ENCODE measurements around the gene RABL2A.
"Not testable (repeated sequence)": the region's sequence is repeated elsewhere in the genome, so short reads cannot be mapped to it uniquely, and the experiment has no call there.

The RABL2A gene

DNA sequence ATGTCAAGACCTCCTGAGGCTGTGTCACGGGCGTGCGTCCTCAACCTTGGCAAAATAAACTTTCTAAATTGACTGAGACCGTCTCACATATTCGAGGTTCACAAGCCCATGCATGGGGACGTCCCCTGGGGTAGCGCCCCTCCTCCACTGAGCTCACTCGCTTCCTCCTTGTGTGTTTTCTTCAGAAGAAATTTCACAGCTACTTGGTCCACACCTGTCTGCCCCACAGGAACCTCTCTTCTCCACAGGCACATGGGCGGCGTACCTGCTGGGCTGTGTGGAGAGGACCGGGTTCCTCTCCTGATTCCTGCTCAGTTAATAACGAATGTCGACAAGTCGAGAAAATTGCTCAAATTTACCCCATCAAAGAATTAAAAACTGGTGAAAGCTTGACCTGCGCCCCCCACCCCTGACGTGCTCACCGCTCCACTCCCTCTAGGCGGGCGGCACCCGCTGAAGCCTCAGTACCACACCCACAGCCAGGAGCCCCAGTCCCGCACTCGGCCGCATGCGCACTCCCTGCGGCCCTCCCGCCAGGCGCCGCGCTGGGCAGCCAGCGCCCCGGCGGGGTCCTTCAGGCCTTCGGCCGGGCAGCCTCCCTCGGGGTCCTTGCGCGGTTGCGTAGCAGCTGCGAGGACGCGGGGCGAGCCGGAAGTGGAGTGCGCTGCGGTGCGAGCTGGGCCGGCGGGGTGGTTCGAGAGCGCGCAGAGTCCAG, at the start of gene RABL2A:
TSS of gene RABL2A (plus strand) at position 651 of the 715 bp plus-strand sequence. CDS start 1,341 bp downstream, outside the sequence.
- DNase-seq: peak; percentile 91

DNA sequence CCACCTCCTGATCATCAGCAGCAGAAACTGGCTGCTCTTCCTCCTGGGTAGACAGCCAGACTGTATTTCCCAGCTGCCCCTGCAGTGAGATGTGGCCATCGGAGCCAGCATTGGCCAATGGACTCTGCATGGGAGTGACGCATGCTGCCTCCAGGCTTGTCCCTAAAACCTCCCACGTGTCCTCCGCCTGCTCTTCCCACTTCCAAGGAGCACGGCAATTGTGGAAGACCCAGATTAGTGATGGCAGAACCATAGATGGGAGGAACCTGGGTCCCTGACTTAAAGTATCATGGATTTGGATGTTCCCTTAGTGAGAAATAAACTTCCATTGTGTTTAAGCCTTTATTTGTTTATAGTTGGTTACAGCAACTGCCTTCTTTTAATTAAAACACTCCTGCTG, 48.6 kb upstream of the RABL2A start:
- not testable (repeated sequence) for DNase-seq

DNA sequence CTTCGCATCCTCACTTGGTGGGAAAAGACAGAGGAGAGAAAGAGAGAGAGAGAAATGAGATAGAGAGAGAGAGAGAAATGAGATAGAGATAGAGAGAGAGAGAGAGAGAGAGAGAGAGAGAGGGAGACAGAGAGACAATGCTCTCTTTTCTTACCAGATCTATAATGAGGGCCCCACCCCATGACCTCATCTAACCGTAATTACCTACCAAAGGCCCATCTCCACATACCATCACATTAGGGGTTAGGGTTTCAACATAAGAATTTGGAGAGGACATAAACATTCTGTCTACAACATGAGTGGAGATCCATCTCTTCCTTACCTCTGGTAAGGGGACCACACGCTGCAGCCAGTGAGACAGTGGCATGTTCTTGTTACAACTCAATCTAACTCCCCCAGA, 44.6 kb upstream of the RABL2A start:
- DNase-seq: peak; percentile 8

DNA sequence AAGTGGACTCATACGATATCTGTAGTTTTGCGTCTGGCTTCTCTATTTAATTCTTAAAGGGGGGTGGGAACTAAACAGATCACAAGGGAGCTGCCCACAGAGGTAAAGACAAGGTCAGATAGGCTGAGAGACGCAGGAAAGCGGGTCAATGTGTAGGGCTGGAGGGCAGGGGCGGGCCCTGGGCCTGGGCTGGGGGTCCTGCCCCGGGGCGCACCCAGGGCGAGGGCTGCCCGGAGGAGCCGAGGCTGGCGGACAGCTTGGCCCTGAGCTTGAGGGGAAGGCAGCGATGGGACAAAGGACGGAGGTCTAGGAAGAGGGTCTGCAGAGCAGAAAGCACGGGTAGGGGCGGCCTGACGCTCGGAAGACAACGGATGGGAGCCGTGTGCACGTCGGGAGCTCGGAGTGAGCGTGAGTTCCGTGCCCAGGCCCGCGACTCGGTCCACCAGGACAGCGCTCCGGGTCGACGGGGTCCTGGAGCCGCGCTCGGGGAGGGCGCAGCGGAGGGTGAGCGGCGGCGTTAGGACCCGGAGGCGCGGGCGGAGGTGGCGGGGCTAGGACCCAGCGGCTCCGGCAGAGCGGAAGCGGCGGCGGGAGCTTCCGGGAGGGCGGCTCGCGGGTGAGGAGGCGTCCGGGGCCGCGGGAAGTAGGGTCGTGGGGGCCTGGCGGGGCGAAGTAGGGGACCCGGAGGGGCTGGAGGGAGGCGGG, 43.4 kb upstream of the RABL2A start:
- peak; percentile 96 for DNase-seq

DNA sequence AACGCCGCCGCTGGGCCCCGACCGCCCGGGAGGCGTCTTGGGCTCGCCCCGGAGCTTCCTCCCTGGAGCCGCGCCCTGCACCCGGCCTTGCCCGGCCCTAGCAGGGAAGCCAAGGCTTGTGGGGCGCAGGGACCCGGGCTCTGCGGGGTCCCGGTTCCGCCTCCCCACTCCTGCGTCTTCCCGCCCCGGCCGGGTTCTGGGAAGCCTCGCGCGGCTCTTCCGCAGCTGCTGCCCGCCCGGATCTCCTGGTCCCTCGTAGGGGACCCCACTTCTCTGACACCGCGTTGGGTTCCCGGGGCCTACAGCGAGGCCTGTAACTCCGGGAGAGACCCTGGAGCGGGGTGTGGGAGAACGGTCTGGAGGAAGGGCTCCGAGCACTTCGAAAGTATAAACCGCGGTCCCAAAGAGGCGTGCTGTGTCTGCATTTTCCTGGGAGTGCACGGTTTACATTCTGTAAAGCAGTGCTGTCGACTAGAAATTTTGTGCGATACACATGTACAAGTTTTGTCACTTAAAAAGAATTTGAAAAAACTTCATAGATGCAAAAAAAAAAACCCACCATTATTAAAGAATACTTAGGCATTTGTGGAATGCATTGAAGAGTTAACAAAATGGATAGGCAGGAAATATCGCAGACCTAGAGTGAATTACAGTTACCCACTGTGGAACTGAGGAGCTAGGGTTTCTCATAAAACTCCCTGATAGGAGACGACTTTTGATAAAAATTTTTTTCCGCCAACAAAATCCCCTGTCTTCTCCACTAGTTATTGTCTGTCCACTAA, 42.6 kb upstream of the RABL2A start:
- peak; percentile 30 for DNase-seq

DNA sequence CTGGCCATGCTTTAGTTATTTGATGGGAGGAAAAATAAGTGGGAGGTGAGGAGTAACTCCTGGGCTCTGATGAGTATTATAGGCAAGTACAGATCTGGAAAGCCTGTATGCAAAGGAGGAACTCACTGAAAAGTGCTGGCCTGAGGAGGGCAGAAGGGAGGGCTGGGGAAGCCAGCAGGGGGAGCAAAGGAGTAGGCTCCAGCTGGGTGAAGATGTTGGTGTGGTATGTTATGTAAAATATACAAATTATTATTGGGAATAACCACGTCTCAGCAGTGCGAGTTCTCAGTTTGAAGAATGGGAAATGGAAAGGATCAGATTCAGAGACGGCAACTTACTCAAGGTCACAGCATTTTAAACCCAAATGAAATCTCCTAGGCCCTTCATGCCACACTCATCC, 39.9 kb upstream of the RABL2A start:
- DNase-seq: peak; percentile 60

DNA sequence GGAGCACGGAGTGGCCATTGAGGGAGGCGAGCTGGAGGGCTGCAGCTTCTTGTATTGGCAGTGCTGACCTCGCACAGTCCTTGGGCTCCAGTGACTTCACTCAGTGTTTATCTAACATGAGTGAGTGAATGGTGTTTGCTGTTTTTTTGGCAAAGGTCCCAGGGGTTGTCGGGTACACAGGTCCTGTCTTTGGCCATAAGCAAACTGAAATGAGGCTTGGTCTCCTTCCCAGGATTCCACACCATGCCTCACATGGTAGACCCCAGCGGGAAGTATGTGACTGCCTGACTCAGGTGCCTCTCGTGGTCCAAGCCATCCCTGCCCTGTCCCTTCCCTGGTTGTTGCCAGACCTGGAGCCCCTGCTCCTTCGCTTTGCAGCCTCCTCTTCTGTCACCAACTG, 37.5 kb upstream of the RABL2A start:
- not testable (repeated sequence) for DNase-seq

DNA sequence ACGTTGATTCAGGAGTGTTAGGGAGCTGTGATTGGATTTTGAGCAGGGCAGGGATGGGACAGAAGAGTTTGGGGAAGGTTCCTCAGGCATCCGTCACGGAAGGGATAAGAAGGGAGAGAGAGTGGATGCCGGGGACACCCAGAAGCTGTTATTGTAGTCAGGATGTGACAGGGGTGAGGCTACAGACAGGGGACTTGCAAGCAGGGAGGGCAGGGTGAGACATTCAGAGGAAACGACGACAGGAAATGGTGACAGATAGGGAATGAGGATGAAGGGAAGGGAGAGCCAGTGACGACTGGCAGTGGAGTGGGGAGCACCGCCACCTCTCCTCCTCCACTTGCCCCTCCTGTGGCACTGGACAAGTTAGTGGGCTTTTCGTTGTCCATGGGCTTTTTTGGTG, 35.1 kb upstream of the RABL2A start:
- not testable (repeated sequence) for DNase-seq

DNA sequence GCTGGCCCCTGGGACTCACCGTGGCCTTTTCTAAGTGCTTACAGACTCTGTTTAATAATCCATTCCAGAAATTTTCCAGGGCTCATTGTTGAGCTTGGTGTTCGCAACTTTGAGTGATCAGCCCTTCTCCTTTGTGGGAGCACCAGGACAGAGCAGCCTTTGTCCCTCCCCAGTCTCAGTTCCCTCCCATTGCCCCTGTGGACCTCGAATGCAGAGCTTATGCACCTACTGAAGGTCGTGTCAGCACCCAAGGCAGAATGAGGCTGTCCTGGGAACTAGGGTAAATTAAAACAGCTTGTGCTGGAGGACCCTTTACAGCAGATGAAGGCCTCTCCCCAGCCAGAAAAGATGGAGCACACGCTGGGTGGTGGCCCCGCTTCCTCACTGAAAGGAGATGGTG, 33.8 kb upstream of the RABL2A start:
- DNase-seq: peak; percentile 12

DNA sequence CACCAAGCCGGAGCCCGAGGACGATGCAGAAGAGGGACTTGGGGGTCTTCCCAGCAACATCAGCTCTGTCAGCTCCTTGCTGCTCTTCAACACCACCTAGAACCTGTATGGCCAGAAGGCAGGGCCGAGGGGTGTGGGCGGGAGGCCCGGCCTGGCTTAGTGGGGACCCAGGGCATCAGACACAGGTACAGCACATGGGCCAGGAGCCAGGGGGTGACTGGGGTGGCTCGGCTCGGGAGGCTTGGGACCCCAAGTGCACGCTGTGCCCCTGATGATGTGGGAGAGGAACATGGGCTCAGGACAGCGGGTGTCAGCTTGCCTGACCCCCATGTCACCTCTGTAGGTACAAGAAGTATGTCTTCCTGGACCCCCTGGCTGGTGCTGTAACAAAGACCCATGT, 31.3 kb upstream of the RABL2A start:
- not testable (repeated sequence) for DNase-seq

DNA sequence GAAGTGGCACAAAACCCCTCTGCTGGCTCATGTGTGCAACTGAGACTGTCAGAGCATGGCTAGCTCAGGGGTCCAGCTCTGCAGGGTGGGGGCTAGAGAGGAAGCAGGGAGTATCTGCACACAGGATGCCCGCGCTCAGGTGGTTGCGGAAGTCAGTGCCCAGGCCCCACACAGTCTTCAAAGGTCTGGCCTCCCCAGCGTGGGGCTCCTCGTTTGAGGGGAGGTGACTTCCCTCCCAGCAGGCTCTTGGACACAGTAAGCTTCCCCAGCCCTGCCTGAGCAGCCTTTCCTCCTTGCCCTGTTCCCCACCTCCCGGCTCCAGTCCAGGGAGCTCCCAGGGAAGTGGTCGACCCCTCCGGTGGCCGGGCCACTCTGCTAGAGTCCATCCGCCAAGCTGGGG, 29.9 kb upstream of the RABL2A start:
- DNase-seq: not testable (repeated sequence)

DNA sequence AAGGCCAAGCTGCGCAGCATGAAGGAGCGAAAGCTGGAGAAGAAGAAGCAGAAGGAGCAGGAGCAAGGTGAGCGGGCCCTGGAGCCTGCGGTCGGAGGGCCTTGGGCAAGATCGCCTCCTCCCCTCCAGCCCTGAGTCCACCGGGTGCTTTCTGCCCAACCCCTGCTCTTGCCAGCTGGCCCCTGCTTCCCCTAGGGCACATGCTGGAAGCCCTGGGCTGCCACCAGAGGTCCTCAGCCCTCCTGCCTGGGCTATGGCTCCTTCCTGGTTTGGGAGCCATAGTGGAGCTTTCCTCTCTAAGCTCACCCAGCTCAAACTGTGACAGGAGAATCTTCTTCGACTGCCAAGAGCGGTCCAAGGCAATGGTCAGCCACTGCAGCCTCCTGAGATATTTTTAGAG, 29.5 kb upstream of the RABL2A start:
- DNase-seq: not testable (repeated sequence)

DNA sequence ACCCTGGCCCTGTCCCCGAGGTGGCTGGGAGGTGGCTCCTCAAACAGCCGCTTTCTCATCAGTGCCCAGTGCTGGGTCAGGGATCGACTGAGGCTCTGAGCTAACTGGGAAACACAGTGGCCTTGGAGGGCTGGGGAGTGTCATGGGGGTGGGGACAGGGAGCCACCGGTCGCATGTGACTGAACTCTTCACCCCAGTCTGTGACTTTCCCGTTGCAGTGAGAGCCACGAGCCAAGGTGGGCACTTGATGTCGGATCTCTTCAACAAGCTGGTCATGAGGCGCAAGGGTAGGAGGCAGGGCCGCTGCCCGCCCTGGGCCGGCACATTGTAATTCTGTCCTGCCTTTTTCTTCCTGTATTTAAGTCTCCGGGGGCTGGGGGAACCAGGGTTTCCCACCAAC, 28.9 kb upstream of the RABL2A start:
- not testable (repeated sequence) for DNase-seq

DNA sequence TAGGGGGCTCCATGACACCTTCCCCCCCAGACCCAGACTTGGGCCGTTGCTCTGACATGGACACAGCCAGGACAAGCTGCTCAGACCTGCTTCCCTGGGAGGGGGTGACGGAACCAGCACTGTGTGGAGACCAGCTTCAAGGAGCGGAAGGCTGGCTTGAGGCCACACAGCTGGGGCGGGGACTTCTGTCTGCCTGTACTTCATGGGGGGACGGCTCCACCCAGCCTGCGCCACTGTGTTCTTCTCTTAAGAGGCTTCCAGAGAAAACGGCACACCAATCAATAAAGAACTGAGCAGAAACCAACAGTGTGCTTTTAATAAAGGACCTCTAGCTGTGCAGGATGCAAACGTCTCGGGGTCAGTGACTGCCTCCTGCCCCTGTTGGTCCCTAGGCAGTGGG, 28.3 kb upstream of the RABL2A start:
- DNase-seq: not testable (repeated sequence)

DNA sequence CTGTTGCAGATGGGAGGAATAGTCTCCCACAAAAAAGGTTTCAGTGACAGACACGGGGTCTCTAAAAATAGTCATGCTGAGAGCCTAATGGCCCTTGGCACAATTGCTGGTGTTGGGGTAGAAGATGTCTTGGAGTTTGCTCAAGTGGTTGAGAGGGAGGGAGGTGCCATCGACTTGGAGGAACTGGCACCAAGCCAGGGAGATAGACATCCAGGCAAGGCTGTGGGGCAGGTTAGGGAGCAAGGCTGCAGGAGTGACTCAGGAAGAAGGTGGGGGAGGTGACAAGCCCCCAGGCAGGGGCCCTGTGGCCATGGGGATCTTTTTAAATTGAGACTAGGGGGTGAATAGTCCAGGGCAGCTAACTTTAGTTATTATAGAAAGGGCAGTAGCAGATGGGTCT, 27.9 kb upstream of the RABL2A start:
- not testable (repeated sequence) for DNase-seq

DNA sequence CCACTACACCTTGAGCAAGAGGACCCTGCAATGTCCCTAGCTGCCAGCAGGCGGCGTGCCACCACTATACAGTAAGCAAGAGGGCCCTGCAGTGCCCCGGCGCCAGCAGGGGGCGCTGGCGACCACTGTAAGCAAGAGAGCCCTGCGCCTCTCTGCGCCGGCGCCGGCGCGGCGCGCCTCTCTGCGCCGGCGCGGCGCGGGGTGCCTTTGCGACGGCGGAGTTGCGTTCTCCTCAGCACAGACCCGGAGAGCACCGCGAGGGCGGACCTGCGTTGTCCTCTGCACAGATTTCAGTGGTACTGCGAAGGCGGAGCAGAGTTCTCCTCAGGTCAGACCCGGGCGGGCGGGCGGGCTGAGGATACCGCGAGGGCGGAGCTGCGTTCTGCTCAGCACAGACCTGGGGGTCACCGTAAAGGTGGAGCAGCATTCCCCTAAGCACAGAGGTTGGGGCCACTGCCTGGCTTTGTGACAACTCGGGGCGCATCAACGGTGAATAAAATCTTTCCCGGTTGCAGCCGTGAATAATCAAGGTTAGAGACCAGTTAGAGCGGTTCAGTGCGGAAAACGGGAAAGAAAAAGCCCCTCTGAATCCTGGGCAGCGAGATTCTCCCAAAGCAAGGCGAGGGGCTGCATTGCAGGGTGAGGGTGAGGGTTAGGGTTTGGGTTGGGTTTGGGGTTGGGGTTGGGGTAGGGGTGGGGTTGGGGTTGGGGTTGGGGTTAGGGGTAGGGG, 24.9 kb upstream of the RABL2A start:
- peak; percentile 16 for DNase-seq

DNA sequence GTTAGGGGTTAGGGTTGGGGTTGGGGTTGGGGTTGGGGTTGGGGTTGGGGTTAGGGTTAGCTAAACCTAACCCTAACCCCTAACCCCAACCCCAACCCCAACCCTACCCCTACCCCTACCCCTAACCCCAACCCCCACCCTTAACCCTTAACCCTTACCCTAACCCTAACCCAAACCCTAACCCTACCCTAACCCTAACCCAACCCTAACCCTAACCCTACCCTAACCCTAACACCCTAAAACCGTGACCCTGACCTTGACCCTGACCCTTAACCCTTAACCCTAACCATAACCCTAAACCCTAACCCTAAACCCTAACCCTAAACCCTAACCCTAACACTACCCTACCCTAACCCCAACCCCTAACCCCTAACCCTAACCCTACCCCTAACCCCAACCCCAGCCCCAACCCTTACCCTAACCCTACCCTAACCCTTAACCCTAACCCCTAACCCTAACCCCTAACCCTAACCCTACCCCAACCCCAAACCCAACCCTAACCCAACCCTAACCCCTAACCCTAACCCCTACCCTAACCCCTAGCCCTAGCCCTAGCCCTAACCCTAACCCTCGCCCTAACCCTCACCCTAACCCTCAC, 24.1 kb upstream of the RABL2A start:
- peak; percentile 31 for DNase-seq

DNA sequence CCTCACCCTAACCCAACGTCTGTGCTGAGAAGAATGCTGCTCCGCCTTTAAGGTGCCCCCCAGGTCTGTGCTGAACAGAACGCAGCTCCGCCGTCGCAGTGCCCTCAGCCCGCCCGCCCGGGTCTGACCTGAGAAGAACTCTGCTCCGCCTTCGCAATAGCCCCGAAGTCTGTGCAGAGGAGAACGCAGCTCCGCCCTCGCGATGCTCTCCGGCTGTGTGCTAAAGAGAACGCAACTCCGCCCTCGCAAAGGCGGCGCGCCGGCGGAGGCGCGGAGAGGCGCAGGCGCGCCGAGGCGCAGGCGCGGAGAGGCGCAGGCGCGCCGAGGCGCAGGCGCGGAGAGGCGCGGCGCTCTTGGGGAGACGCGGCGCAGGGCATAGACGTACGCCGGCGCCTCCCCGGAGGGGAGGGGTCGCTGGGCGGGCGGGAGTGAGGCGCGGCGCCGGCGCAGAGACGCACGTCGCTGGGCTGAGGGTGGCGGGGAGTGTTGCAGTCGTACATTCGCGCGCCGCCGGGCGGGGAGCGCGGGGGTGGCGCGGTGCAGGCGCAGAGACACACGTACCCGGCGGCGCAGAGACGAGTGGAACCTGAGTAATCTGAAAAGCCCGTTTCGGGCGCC, 23.5 kb upstream of the RABL2A start:
- DNase-seq: peak; percentile 88

DNA sequence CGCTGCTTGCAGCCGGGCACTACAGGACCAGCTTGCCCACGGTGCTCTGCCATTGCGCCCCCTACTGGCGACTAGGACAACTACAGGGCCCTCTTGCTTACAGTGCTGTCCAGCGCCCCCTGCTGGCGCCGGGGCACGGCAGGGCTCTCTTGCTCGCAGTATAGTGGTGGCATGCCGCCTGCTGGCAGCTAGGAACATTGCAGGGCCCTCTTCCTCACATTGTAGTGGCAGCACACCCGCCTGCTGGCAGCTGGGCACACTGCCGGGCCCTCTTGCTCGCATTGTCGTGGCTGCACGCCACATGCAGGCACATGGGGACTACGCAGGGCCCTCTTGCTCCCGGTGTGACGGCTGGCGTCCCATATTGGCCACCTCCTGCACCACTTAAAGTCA, 23.0 kb upstream of the RABL2A start:
- DNase-seq: peak; percentile 91

DNA sequence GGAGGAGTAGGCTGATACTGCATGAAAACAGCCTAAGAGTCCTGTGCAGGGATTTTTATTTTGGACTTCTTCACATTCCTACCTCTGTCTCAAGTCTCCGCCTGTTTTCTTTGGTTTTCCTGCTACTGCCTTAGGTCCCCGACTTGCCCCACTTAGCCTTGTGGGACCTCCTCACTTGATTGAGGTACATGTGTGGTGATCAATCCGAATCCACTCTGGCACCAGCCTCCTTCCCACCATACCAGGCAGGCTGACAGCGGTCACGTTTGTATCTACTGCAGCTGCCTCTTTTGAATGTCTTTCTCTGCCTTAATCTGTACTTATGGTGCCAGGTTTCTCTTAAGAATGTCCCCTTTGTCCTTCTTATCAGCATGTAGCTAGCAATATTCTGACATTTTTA, 22.4 kb upstream of the RABL2A start:
- DNase-seq: not testable (repeated sequence)

DNA sequence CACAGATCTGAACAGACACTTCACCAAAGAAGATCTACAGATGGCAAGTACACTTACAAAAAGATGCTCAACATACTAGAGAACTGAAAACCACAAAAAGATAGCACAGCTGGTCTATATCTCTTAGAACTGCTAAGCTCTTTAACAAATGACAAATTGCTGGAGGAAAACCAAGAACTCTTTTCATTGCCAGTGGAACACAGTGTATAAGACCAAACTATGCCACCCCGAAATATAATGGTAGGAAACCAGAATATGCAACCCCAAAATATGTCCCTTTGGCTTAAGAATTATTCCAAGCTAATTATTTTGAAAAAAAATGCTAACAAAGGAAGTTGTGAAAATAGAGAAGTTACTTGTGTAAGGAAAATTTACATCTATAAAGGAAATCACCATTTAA, 21.0 kb upstream of the RABL2A start:
- DNase-seq: not testable (repeated sequence)

DNA sequence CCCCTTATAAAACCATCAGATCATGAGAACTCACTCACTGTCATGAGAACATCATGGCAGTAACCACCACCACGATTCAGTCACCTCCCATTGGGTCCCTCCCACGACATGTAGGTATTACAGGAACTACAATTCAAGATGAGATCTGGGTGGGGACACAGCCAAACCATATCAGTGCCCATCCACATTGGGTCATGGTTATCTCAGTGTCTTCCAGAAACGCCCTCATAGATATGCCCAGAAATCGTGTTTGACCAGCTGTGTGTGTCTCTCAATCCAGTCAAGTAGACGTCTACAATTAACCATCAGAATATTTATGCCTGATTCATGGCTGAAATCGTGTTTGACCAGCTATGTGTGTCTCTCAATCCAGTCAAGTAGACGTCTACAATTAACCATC, 17.2 kb upstream of the RABL2A start:
- DNase-seq: not testable (repeated sequence)
